HEK293T (cell line): ENCODE results near the gene LSMEM2.

Experiments
- CTCF ChIA-PET: fragments of 350-600 bp; formaldehyde crosslinking; extraction: SDS; loops from one replicate; lab custom pipeline; 2021; ENCODE audit warnings: antibody characterized with exemption, inconsistent platforms; lab: Yijun Ruan, JAX
- POLR2A ChIA-PET: fragments of 350-600 bp; formaldehyde crosslinking; extraction: SDS; loops from one replicate; lab custom pipeline; 2020; ENCODE audit warnings: antibody characterized with exemption, inconsistent platforms; lab: Yijun Ruan, JAX
- DNase-seq: peaks from one replicate; pipeline ENCODE4 v3.0.0; 2012; ENCODE audit warnings: mixed read lengths; ENCODE audit errors: extremely low spot score
- ARNT ChIP-seq: fragments of 450-650 bp; IDR thresholded peaks from 2 replicates; pipeline ENCODE4 v1.6.1; 2017; ENCODE audit warnings: mild to moderate bottlenecking
- BHLHE40 ChIP-seq: fragments of 450-650 bp; IDR thresholded peaks from 2 replicates; pipeline ENCODE4 v1.6.1; 2016; ENCODE audit warnings: mild to moderate bottlenecking, moderate library complexity, borderline replicate concordance
- CTBP1 ChIP-seq: fragments of 450-650 bp; IDR thresholded peaks from 2 replicates; pipeline ENCODE4 v1.6.1; 2016; ENCODE audit warnings: borderline replicate concordance
- ELF4 ChIP-seq: fragments of 450-650 bp; IDR thresholded peaks from 2 replicates; pipeline ENCODE4 v1.6.1; 2017; ENCODE audit warnings: antibody characterized with exemption
- FOXA1 ChIP-seq: fragments of 450-650 bp; IDR thresholded peaks from 2 replicates; pipeline ENCODE4 v1.6.1; 2016; ENCODE audit warnings: mild to moderate bottlenecking
- FOXK2 ChIP-seq: fragments of 450-650 bp; IDR thresholded peaks from 2 replicates; pipeline ENCODE4 v1.6.1; 2016; ENCODE audit warnings: mild to moderate bottlenecking
- FOXM1 ChIP-seq: fragments of 450-650 bp; IDR thresholded peaks from 2 replicates; pipeline ENCODE4 v1.6.1; 2017; ENCODE audit warnings: mild to moderate bottlenecking, borderline replicate concordance
- HDGF ChIP-seq: fragments of 450-650 bp; IDR thresholded peaks from 2 replicates; pipeline ENCODE4 v1.6.1; 2017; ENCODE audit warnings: antibody characterized with exemption, borderline replicate concordance
- L3MBTL2 ChIP-seq: fragments of 450-650 bp; conservative IDR thresholded peaks from 2 replicates; pipeline ENCODE4 v1.6.1; 2016; ENCODE audit warnings: mild to moderate bottlenecking
- LEF1 ChIP-seq: fragments of 450-650 bp; IDR thresholded peaks from 2 replicates; pipeline ENCODE4 v1.6.1; 2017; ENCODE audit warnings: mild to moderate bottlenecking, borderline replicate concordance
- NFRKB ChIP-seq: fragments of 450-650 bp; IDR thresholded peaks from 2 replicates; pipeline ENCODE4 v1.6.1; 2016; ENCODE audit warnings: mild to moderate bottlenecking, moderate library complexity
- PKNOX1 ChIP-seq: fragments of 450-650 bp; IDR thresholded peaks from 2 replicates; pipeline ENCODE4 v1.6.1; 2016
- SP1 ChIP-seq: fragments of 450-650 bp; IDR thresholded peaks from 2 replicates; pipeline ENCODE4 v1.6.1; 2017
- SUZ12 ChIP-seq: fragments of 450-650 bp; IDR thresholded peaks from 2 replicates; pipeline ENCODE4 v1.6.1; 2016; ENCODE audit warnings: mild to moderate bottlenecking
- TARDBP ChIP-seq: fragments of 450-650 bp; IDR thresholded peaks from 2 replicates; pipeline ENCODE4 v1.6.1; 2016
- ZNF384 ChIP-seq: fragments of 450-650 bp; IDR thresholded peaks from 2 replicates; pipeline ENCODE4 v1.6.1; 2016

LSMEM2 gene

GRCh38 chr3:50319894-50320625 is 41.2 kb downstream of the LSMEM2 start:
- no peak for DNase-seq
- no peak for TF ChIP-seq L3MBTL2
- no peak for TF ChIP-seq TARDBP
- no peak for TF ChIP-seq FOXA1
- no peak for TF ChIP-seq PKNOX1
- TF ChIP-seq HDGF: no peak
- no peak for TF ChIP-seq SP1
- no peak for TF ChIP-seq LEF1
- no peak for TF ChIP-seq SUZ12
- TF ChIP-seq ARNT: no peak
- no peak for TF ChIP-seq FOXK2
- TF ChIP-seq BHLHE40: no peak
- TF ChIP-seq ELF4: no peak
- CTCF ChIA-PET: interaction anchor here (1.1 kb wide), 1 partner anchor 21 kb away, joined by 4 read pairs; the partner anchor contains the start of genes HYAL3 and NAA80
- POLR2A ChIA-PET: interaction anchor here (0.6 to 2.3 kb wide), 5 partner anchors 15 to 28 kb away, joined by 3 to 11 read pairs (median 5); partner anchors contain the start of genes HYAL3, IFRD2 and NAA80

GRCh38 chr3:50320853-50321335 is 42.0 kb downstream of the LSMEM2 start:
- DNase-seq: peak; percentile 76

GRCh38 chr3:50321336-50322114 is 42.6 kb downstream of the LSMEM2 start:
- peak; percentile 88 for DNase-seq
- ChIA-PET CTCF (interaction anchor here (0.6 to 1.1 kb wide), 3 partner anchors 22 to 56 kb away, joined by 3 to 4 read pairs (median 4); partner anchors contain the start of genes HYAL3 and NAA80), POLR2A (interaction anchor here (1.9 to 3.7 kb wide), 3 partner anchors 16 to 23 kb away, joined by 9 to 23 read pairs (median 11); partner anchors contain the start of genes HYAL3 and NAA80)
- TF ChIP-seq FOXA1: no peak
- TF ChIP-seq BHLHE40: peak; percentile 98
- peak; percentile 93; the same call in 1 of the 2 replicates for TF ChIP-seq LEF1
- peak; percentile 49; the same call in 1 of the 2 replicates for TF ChIP-seq CTBP1
- TF ChIP-seq FOXM1: peak; percentile 100
- TF ChIP-seq ARNT: peak; percentile 64; the same call in 1 of the 2 replicates
- TF ChIP-seq PKNOX1: no peak

More at GRCh38 chr3:50320853-50321335, 42.0 kb downstream of the LSMEM2 start:
- TF ChIP-seq LEF1: no peak; the same call in 1 of the 2 replicates
- TF ChIP-seq SUZ12: no peak
- no peak for TF ChIP-seq FOXA1
- TF ChIP-seq ELF4: no peak
- no peak for TF ChIP-seq BHLHE40
- TF ChIP-seq NFRKB: no peak
- TF ChIP-seq SP1: no peak
- TF ChIP-seq HDGF: no peak
- no peak for TF ChIP-seq FOXM1
- TF ChIP-seq CTBP1: no peak
- no peak for TF ChIP-seq TARDBP
- no peak for TF ChIP-seq PKNOX1
- ChIA-PET CTCF (interaction anchor here (0.6 to 1.1 kb wide), 3 partner anchors 21 to 55 kb away, joined by 3 to 4 read pairs (median 4); partner anchors contain the start of genes HYAL3 and NAA80), POLR2A (interaction anchor here (0.6 to 2.3 kb wide), 4 partner anchors 16 to 28 kb away, joined by 3 to 11 read pairs (median 7); partner anchors contain the start of genes HYAL3, IFRD2 and NAA80)

- POLR2A ChIA-PET: interaction anchor here (2.3 to 3.7 kb wide), 2 partner anchors 15 to 23 kb away, joined by 11 to 23 read pairs; partner anchors contain the start of genes HYAL3 and NAA80
- TF ChIP-seq SP1 (no peak), BHLHE40 (no peak), ELF4 (no peak), HDGF (no peak), ZNF384 (no peak), FOXM1 (no peak), LEF1 (no peak), NFRKB (no peak), ARNT (no peak)
- no peak for DNase-seq
- CTCF ChIA-PET: interaction anchor here (0.6 kb wide), 1 partner anchor 68 kb away, joined by 3 read pairs; no protein-coding TSS in a partner anchor
Measured at GRCh38 chr3:50322115-50322385, 43.2 kb downstream of the LSMEM2 start.

GRCh38 chr3:50322386-50323091 is 43.7 kb downstream of the LSMEM2 start, which contains the start of gene HYAL2:
Gene HYAL2, minus strand, starts transcription at chr3:50322745. Its CDS starts 2,256 bp downstream, at chr3:50320489.
- TF ChIP-seq ARNT (no peak), SP1 (no peak), FOXK2 (no peak), CTBP1 (no peak), ELF4 (no peak), PKNOX1 (no peak), ZNF384 (no peak), BHLHE40 (no peak), SUZ12 (no peak), HDGF (no peak), TARDBP (no peak), NFRKB (no peak), FOXM1 (no peak), LEF1 (no peak), FOXA1 (no peak), L3MBTL2 (no peak)
- DNase-seq: no peak
- CTCF ChIA-PET: interaction anchor here (0.6 kb wide), 1 partner anchor 68 kb away, joined by 3 read pairs; no protein-coding TSS in a partner anchor
- POLR2A ChIA-PET: interaction anchor here (1.9 to 3.7 kb wide), 3 partner anchors 15 to 31 kb away, joined by 7 to 23 read pairs (median 11); partner anchors contain the start of genes HYAL3, IFRD2 and NAA80
